ENCODE data around the gene MPZ.
A peak's percentile ranks its signal among the peaks of the same experiment; 100 is the strongest.

MPZ gene

GRCh38 chr1:161305867-161306519 is 3.8 kb downstream of the MPZ start:
- no peaks in the 10 kb centered on the region for H3K36me3 ChIP-seq
- H3K9me3 ChIP-seq, result no peaks in the 10 kb centered on the region
- peaks cover 51 to 58% of the 10 kb centered on the region in 2 experiments for H3K4me1 ChIP-seq (ENCODE audit: control insufficient read depth in 1 of 2, insufficient read depth in 1 of 2, low read depth in 1 of 2, low read length in 1 of 2)
- TF ChIP-seq, protein P1, sequence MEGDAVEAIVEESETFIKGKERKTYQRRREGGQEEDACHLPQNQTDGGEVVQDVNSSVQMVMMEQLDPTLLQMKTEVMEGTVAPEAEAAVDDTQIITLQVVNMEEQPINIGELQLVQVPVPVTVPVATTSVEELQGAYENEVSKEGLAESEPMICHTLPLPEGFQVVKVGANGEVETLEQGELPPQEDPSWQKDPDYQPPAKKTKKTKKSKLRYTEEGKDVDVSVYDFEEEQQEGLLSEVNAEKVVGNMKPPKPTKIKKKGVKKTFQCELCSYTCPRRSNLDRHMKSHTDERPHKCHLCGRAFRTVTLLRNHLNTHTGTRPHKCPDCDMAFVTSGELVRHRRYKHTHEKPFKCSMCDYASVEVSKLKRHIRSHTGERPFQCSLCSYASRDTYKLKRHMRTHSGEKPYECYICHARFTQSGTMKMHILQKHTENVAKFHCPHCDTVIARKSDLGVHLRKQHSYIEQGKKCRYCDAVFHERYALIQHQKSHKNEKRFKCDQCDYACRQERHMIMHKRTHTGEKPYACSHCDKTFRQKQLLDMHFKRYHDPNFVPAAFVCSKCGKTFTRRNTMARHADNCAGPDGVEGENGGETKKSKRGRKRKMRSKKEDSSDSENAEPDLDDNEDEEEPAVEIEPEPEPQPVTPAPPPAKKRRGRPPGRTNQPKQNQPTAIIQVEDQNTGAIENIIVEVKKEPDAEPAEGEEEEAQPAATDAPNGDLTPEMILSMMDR (IDR thresholded peaks at IDR 0.05), result peak; percentile 68
- peak overlapping the region; percentile 62 to 78 for H3K4me3 ChIP-seq (ENCODE audit: low read depth in 1 of 2, low read length in 1 of 2)
- peak overlapping the region; percentile 99 for H3K27ac ChIP-seq
- H3K27me3 ChIP-seq, result no peaks in the 10 kb centered on the region

- Histone ChIP-seq H3K9me3 (no peaks in the 10 kb centered on the region), H3K27ac (peak overlapping the region; percentile 99)
Observed at GRCh38 chr1:161304927-161305866, 4.6 kb downstream of the MPZ start.

GRCh38 chr1:161300478-161300877 is 9.3 kb downstream of the MPZ start:
- no peak overlapping the region for H3K4me3 ChIP-seq (ENCODE audit: low read depth in 1 of 2, low read length in 1 of 2)
- no peaks in the 10 kb centered on the region for H3K36me3 ChIP-seq
- H3K27me3 ChIP-seq, result no peaks in the 10 kb centered on the region
- TF ChIP-seq, protein P1 (IDR thresholded peaks at IDR 0.05), result no peak
- no peaks in the 10 kb centered on the region for H3K9me3 ChIP-seq
- H3K4me1 ChIP-seq (ENCODE audit: control insufficient read depth in 1 of 2, insufficient read depth in 1 of 2, low read depth in 1 of 2, low read length in 1 of 2), result peaks cover 42 to 51% of the 10 kb centered on the region in 2 experiments
- no peak overlapping the region for H3K27ac ChIP-seq

More at GRCh38 chr1:161304927-161305866, 4.6 kb downstream of the MPZ start:
- TF ChIP-seq, protein P1 (IDR thresholded peaks at IDR 0.05), result no peak
- Histone ChIP-seq H3K4me1 (ENCODE audit: control insufficient read depth in 1 of 2, insufficient read depth in 1 of 2, low read depth in 1 of 2, low read length in 1 of 2) (peaks cover 51 to 58% of the 10 kb centered on the region in 2 experiments), H3K4me3 (ENCODE audit: low read depth in 1 of 2, low read length in 1 of 2) (peak overlapping the region; percentile 62 to 78), H3K27me3 (no peaks in the 10 kb centered on the region), H3K36me3 (no peaks in the 10 kb centered on the region)

GRCh38 chr1:161299347-161299746 is 10.4 kb downstream of the MPZ start:
- Histone ChIP-seq H3K9me3 (no peaks in the 10 kb centered on the region), H3K4me1 (ENCODE audit: control insufficient read depth in 1 of 2, insufficient read depth in 1 of 2, low read depth in 1 of 2, low read length in 1 of 2) (peaks cover 32 to 40% of the 10 kb centered on the region in 2 experiments), H3K4me3 (ENCODE audit: low read depth in 1 of 2, low read length in 1 of 2) (no peak overlapping the region), H3K27ac (no peak overlapping the region), H3K36me3 (no peaks in the 10 kb centered on the region), H3K27me3 (no peaks in the 10 kb centered on the region)
- TF ChIP-seq, protein P1 (IDR thresholded peaks at IDR 0.05), result no peak

DNA sequence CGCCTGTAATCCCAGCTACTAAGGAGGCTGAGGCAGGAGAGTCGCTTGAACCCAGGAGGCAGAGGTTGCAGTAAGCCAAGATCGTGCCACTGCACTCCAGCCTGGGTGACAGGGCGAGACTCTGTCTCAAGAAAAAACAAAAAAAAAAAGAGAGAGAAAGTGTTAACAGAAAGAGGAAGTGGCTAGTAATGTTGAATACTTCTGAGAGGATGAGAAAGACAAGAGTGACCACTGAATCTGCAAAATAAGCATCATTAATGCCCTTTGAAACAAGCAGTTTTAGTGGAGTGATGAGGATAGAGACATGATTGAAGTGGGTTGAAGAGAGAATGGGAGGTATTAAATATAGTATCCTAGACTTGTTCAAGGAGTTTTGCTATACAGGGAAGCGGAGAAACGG is 11.7 kb downstream of the MPZ start:
- H3K36me3 ChIP-seq, result no peaks in the 10 kb centered on the region
- H3K9me3 ChIP-seq, result no peaks in the 10 kb centered on the region
- TF ChIP-seq, protein P1 (IDR thresholded peaks at IDR 0.05), result no peak
- H3K27ac ChIP-seq, result peak overlapping the region; percentile 50
- peaks cover 24 to 29% of the 10 kb centered on the region in 2 experiments for H3K4me1 ChIP-seq (ENCODE audit: control insufficient read depth in 1 of 2, insufficient read depth in 1 of 2, low read depth in 1 of 2, low read length in 1 of 2)
- no peak overlapping the region for H3K4me3 ChIP-seq (ENCODE audit: low read depth in 1 of 2, low read length in 1 of 2)
- H3K27me3 ChIP-seq, result no peaks in the 10 kb centered on the region
